ENCODE results near the gene RHOT1.
"Not testable (repeated sequence)": the region's sequence is repeated elsewhere in the genome, so short reads cannot be mapped to it uniquely, and the experiment has no call there.

The RHOT1 gene

GRCh38 chr17:32117399-32117798, 24.9 kb upstream of the RHOT1 start:
- no peak for DNase-seq (ENCODE audit: low read depth)
- H3K4me3 ChIP-seq (ENCODE audit: low read length) = no peak overlapping the region
- no peak for TF ChIP-seq CTCF (conservative IDR thresholded peaks at IDR 0.05; ENCODE audit: low read length)

- not testable (repeated sequence) for DNase-seq (ENCODE audit: low read depth); H3K4me3 ChIP-seq (ENCODE audit: low read length)
Measured at GRCh38 chr17:32118088-32118487, 24.2 kb upstream of the RHOT1 start.

GRCh38 chr17:32118835-32119234, 23.5 kb upstream of the RHOT1 start:
- TF ChIP-seq CTCF (conservative IDR thresholded peaks at IDR 0.05; ENCODE audit: low read length) = no peak
- no peak for DNase-seq (ENCODE audit: low read depth)
- H3K4me3 ChIP-seq (ENCODE audit: low read length) = no peak overlapping the region

GRCh38 chr17:32120141-32120540, 22.2 kb upstream of the RHOT1 start:
- no peak overlapping the region for H3K4me3 ChIP-seq (ENCODE audit: low read length)
- TF ChIP-seq CTCF (conservative IDR thresholded peaks at IDR 0.05; ENCODE audit: low read length) = no peak
- no peak for DNase-seq (ENCODE audit: low read depth)

- no peak for DNase-seq (ENCODE audit: low read depth)
- TF ChIP-seq CTCF (conservative IDR thresholded peaks at IDR 0.05; ENCODE audit: low read length) = no peak
Measured at GRCh38 chr17:32120716-32121115, 21.6 kb upstream of the RHOT1 start.

GRCh38 chr17:32123782-32124181, 18.5 kb upstream of the RHOT1 start:
- H3K4me3 ChIP-seq (ENCODE audit: low read length) = no peak overlapping the region
- DNase-seq (ENCODE audit: low read depth) = peak; percentile 29
- no peak for TF ChIP-seq CTCF (conservative IDR thresholded peaks at IDR 0.05; ENCODE audit: low read length)

More at GRCh38 chr17:32120716-32121115, 21.6 kb upstream of the RHOT1 start:
- H3K4me3 ChIP-seq (ENCODE audit: low read length) = no peak overlapping the region

- no peak overlapping the region for H3K4me3 ChIP-seq (ENCODE audit: low read length)
- no peak for TF ChIP-seq CTCF (conservative IDR thresholded peaks at IDR 0.05; ENCODE audit: low read length)
- DNase-seq (ENCODE audit: low read depth) = no peak
Measured at GRCh38 chr17:32124985-32125847, 17.1 kb upstream of the RHOT1 start.
